Stimulated activated CD4-positive, alpha-beta T cell treated with anti-CD3 and anti-CD28 coated beads, TNF-alpha, amount 100 ng/mL, for 48 hours (primary cell): ENCODE data around the gene EGFL6.
A peak's percentile ranks its signal among the peaks of the same experiment; 100 is the strongest.
"Not testable (repeated sequence)": the region's sequence is repeated elsewhere in the genome, so short reads cannot be mapped to it uniquely, and the experiment has no call there.

Source experiments
- DNase-seq, 3 donors: peaks; one replicate each; pipeline ENCODE4 v3.0.0-alpha.2; 2020; ENCODE audit warnings: low read depth in 3 of 3

The EGFL6 gene

GRCh38 chrX:13590914-13591313, 21.5 kb downstream of the EGFL6 start:
- DNase-seq = no peak

- no peak for DNase-seq
These were observed 28.5 kb downstream of the EGFL6 start for GRCh38 chrX:13597874-13598273.

- no peak for DNase-seq
These were observed 29.5 kb downstream of the EGFL6 start for GRCh38 chrX:13598877-13599276.

- no peak for DNase-seq
These were observed 30.1 kb downstream of the EGFL6 start for GRCh38 chrX:13599491-13599890.

- DNase-seq = no peak
These were observed 36.2 kb downstream of the EGFL6 start for GRCh38 chrX:13605611-13606010.

- DNase-seq = no peak
These were observed 38.1 kb downstream of the EGFL6 start for GRCh38 chrX:13607331-13607995.

- no peak for DNase-seq
These were observed 38.6 kb downstream of the EGFL6 start for GRCh38 chrX:13607996-13608365.

- no peak for DNase-seq
These were observed 44.8 kb downstream of the EGFL6 start for GRCh38 chrX:13614154-13614553.

GRCh38 chrX:13620207-13620606, 50.8 kb downstream of the EGFL6 start:
- no peak for DNase-seq

GRCh38 chrX:13622401-13622964, 53.1 kb downstream of the EGFL6 start:
- no peak for DNase-seq

- DNase-seq = no peak
These were observed 57.9 kb downstream of the EGFL6 start for GRCh38 chrX:13627306-13627705.

- DNase-seq = not testable (repeated sequence)
These were observed 67.8 kb downstream of the EGFL6 start for GRCh38 chrX:13637224-13637623.

GRCh38 chrX:13638021-13638420, 68.6 kb downstream of the EGFL6 start:
- no peak for DNase-seq

- DNase-seq = no peak
These were observed 69.4 kb downstream of the EGFL6 start for GRCh38 chrX:13638826-13639225.

- not testable (repeated sequence) for DNase-seq
These were observed 72.3 kb downstream of the EGFL6 start for GRCh38 chrX:13641684-13642083.

- no peak for DNase-seq
These were observed 76.2 kb downstream of the EGFL6 start for GRCh38 chrX:13645464-13646153.

GRCh38 chrX:13646154-13646549, 76.8 kb downstream of the EGFL6 start:
- DNase-seq = peak in 1 of 3 donors; percentile 33

GRCh38 chrX:13647709-13648212, 78.4 kb downstream of the EGFL6 start:
- peak; percentile 27 to 52 (median 32) for DNase-seq

- not testable (repeated sequence) for DNase-seq
These were observed 78.9 kb downstream of the EGFL6 start for GRCh38 chrX:13648336-13648735.

- DNase-seq = no peak
These were observed 80.4 kb downstream of the EGFL6 start for GRCh38 chrX:13649838-13650237.

GRCh38 chrX:13650318-13650717, 80.9 kb downstream of the EGFL6 start:
- no peak for DNase-seq

- no peak for DNase-seq
These were observed 81.7 kb downstream of the EGFL6 start for GRCh38 chrX:13651150-13651549.

- DNase-seq = no peak
These were observed 82.9 kb downstream of the EGFL6 start for GRCh38 chrX:13652287-13652793.
